Gastrocnemius medialis (tissue), 4 donors: ENCODE measurements around the gene ADGRV1.

Experiments used
- POLR2A ChIP-seq, 2 donors: fragments of 450-650 bp; IDR thresholded peaks; one replicate each; pipeline ENCODE4 v1.6.1; 2017; ENCODE audit warnings: antibody characterized with exemption in 2 of 2, mild to moderate bottlenecking in 2 of 2, moderate library complexity in 2 of 2
- TF ChIP-seq, protein P1 (sequence below), 5 experiments: fragments of 450-650 bp in 3 of 5; fragments of 200-600 bp in 2 of 5; sonication (generic) in 2 of 5; IDR thresholded peaks in 4 of 5; conservative IDR thresholded peaks in 1 of 5; 1 replicate in 4 of 5; 2 replicates in 1 of 5; pipeline ENCODE4 v1.5.1; 2016 to 2019; ENCODE audit warnings: antibody characterized with exemption in 5 of 5, mild to moderate bottlenecking in 3 of 5, moderate library complexity in 3 of 5

DNA sequence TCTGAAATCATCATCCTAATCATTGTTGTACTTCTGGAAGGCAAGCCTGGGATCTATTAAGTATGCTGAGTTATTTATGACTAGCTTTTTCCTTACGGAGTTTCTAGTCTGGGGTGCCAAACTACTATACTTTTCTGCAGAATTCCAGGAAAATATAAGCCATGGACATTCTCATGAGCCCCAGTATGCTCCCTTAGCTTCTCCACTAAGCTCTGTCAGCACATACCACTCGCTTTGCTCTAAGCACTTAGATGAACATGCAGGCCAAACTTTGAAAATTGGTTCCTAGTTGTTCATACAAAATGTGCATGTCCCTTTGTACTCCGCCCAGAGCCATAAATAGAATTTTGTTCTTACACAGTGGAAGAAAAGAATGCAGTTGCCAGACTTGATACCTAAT lies 539.9 kb downstream of the ADGRV1 start:
- TF ChIP-seq, protein P1, sequence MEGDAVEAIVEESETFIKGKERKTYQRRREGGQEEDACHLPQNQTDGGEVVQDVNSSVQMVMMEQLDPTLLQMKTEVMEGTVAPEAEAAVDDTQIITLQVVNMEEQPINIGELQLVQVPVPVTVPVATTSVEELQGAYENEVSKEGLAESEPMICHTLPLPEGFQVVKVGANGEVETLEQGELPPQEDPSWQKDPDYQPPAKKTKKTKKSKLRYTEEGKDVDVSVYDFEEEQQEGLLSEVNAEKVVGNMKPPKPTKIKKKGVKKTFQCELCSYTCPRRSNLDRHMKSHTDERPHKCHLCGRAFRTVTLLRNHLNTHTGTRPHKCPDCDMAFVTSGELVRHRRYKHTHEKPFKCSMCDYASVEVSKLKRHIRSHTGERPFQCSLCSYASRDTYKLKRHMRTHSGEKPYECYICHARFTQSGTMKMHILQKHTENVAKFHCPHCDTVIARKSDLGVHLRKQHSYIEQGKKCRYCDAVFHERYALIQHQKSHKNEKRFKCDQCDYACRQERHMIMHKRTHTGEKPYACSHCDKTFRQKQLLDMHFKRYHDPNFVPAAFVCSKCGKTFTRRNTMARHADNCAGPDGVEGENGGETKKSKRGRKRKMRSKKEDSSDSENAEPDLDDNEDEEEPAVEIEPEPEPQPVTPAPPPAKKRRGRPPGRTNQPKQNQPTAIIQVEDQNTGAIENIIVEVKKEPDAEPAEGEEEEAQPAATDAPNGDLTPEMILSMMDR (IDR thresholded peaks at IDR 0.05 in 4 of 5, conservative IDR thresholded peaks at IDR 0.05 in 1 of 5) = no peak
- no peak for TF ChIP-seq POLR2A (IDR thresholded peaks at IDR 0.05)
